Articular chondrocyte of knee joint (primary cell): ENCODE measurements around the gene SMARCD2. TPM values are rescaled to one million over a fixed set of nuclear protein-coding genes. Genes with fewer than 3 reads are reported as not detected.

Source experiments
- small RNA-seq: library from RNA; depleted of rRNA; stranded (forward); fragments of <200 nt; gene quantifications from one replicate; pipeline ENCODE3, GENCODE V24; 2012
- total RNA-seq: library from RNA; depleted of rRNA; stranded (reverse); fragments of >200 nt; gene quantifications from 2 replicates; pipeline ENCODE4 v1.2.3, GENCODE V29; 2012

Gene SMARCD2
- total RNA-seq = 65.2 and 77.0 TPM in 2 replicates

DNA sequence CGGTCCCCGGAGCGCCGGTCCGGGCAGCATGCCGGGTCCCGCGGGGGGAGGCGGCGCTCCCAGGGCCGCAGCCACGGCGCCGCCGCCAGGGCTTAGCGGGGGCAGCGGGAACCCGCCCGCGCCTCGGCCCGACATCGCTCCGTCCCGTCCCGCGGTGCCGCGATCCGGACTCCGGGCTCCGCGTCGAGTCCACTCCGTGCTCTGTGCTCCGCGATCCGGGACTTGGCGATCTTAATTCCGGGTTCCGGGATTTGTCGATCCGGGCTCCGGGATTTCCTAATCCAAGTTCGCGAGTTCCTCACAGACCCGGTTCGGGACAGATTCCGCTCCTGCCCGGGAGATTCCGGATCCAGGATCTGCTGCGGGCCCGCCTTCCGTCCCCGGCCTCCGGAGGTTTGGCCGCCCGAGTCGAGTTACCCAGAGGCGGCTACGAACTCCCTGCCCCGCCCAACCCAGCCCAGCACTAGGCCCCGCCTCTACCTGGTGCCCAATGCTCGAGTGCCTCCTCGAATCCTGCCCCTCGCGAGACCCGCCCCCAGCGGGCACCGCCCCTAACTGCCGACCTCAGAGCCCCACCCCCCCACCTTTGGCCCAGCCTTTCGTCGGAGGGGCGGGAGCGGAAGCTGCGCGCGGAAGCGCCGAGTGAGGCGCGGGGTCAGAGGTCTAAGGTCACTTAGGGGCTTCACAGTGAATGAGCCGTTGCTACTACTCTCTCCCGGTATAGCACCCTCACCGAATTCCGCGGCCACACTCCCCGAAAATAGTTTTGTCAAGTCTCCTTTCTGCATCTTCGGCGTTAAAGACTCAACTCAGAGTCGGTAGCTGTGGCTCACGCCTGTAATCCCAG, at the start of gene SMARCD2:
Gene SMARCD2, minus strand, starts transcription at position 146 of the 847 bp plus-strand sequence. Its CDS starts 11 bp downstream, at position 135.

GRCh38 chr17:63881935-63882601, 39.6 kb upstream of the SMARCD2 start, which contains the start of gene GH2:
Gene GH2, minus strand, starts transcription at chr17:63881944. Its CDS starts 143 bp downstream, at chr17:63881801.

DNA sequence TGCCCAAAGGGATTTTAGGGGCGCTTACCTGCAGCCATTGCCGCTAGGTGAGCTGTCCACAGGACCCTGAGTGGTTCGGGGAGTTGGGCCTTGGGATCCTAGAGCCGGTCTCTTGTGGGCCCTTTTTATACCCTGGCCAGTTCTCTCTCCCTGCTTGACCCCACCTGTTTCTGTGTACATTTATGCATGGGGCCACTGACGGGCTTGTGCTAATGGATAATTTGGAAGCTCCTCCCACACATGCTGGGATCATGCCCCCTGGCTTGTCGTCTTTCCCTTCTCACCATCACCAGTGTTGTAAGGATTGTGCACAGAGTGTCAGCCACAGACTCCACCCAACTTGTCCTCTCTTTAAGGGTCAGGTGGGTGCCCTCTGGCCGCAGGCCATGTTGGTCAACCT, 31.1 kb upstream of the SMARCD2 start, which contains the start of gene CSH2:
Gene CSH2, minus strand, starts transcription at position 101 of the 400 bp plus-strand sequence. Its CDS starts 63 bp downstream, at position 38.

DNA sequence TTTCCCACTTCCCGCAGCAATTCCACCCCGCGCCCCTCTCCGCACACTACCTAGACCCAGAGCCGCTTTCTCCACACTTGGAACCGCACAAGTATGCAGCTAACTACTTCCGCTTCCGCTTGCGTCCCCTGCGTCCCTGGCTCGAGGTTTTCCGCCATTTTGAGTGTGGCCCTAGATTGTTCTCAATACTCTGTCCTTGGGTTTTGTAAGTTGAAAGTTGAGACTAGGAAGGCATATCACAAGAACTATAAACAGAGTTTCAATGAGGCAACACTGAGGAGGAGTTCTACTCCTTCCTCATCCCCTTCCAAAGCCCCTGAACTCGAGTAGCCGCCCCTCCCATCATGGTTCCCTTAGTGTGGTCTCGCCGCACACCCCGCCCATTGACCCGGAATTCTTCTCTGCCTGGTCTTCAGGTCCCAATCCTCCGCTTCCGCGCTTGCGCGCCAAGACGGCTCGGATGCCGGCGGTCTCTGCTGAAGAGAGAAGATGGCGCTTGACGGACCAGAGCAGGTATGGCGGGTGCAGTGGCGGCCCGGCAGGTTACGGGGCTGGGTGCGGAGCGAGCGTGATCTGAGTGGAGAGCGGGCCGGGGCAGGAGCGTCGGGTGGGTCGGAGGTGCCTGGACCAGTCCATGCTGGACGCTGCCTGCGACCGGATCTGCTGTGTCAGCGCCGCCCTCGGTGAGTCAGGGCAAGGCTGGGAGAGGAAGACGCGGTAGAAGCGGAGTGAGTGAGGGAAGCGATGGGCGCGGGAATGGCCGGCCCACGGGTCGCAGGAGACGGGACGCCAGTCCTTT, 15.3 kb downstream of the SMARCD2 start, which contains the start of the genes FTSJ3 and PSMC5:
Gene FTSJ3, minus strand, starts transcription at position 662 of the 799 bp plus-strand sequence. CDS start 761 bp downstream, outside the sequence.
Gene PSMC5, plus strand, starts transcription at position 430 of the 799 bp plus-strand sequence. Its CDS starts 60 bp downstream, at position 490.

Small RNA genes within 50 kb of the gene (small RNA-seq; reads per million reads assigned to genes)
- not detected for gene AC040958.1

Other genes starting within 250 kb of the SMARCD2 start
- 16.9 and 19.1 TPM in 2 replicates for gene TACO1, start 241.8 kb downstream of the SMARCD2 start, total RNA-seq
- gene MAP3K3, start 220.3 kb downstream of the SMARCD2 start, total RNA-seq = 32.3 and 33.9 TPM in 2 replicates
- 2.2 and 2.7 TPM in 2 replicates for gene LIMD2, start 142.6 kb downstream of the SMARCD2 start, total RNA-seq
- gene STRADA, start 100.9 kb downstream of the SMARCD2 start, total RNA-seq = 31.2 and 37.6 TPM in 2 replicates
- 68.4 and 72.0 TPM in 2 replicates for gene CCDC47, start 69.1 kb downstream of the SMARCD2 start, total RNA-seq
- gene DDX42, start 68.5 kb downstream of the SMARCD2 start, total RNA-seq = 79.3 and 89.4 TPM in 2 replicates
- gene PSMC5, start 15.3 kb downstream of the SMARCD2 start, total RNA-seq = 69.6 and 74.1 TPM in 2 replicates
- gene FTSJ3, start 15.0 kb downstream of the SMARCD2 start, total RNA-seq = 41.1 and 46.3 TPM in 2 replicates
- gene CSH2, start 31.0 kb upstream of the SMARCD2 start, total RNA-seq = not detected in 2 replicates
- not detected in 2 replicates for gene GH2, start 39.3 kb upstream of the SMARCD2 start, total RNA-seq
- gene CSH1, start 53.9 kb upstream of the SMARCD2 start, total RNA-seq = not detected in 2 replicates
- not detected in 2 replicates for gene CSHL1, start 68.6 kb upstream of the SMARCD2 start, total RNA-seq
- gene GH1, start 76.2 kb upstream of the SMARCD2 start, total RNA-seq = not detected in 2 replicates
- gene CD79B, start 89.6 kb upstream of the SMARCD2 start, total RNA-seq = 7.5 and 14.1 TPM in 2 replicates
- gene SCN4A, start 130.2 kb upstream of the SMARCD2 start, total RNA-seq = 0.13 TPM in 1 of 2 replicates, not detected in the other
- gene PRR29, start 155.7 kb upstream of the SMARCD2 start, total RNA-seq = 0.32 and 0.39 TPM in 2 replicates
- gene ICAM2, start 177.9 kb upstream of the SMARCD2 start, total RNA-seq = 5.1 and 8.3 TPM in 2 replicates